ENCODE data around the gene STRN3.
"Not testable (repeated sequence)": the region's sequence is repeated elsewhere in the genome, so short reads cannot be mapped to it uniquely, and the experiment has no call there.

STRN3 gene

DNA sequence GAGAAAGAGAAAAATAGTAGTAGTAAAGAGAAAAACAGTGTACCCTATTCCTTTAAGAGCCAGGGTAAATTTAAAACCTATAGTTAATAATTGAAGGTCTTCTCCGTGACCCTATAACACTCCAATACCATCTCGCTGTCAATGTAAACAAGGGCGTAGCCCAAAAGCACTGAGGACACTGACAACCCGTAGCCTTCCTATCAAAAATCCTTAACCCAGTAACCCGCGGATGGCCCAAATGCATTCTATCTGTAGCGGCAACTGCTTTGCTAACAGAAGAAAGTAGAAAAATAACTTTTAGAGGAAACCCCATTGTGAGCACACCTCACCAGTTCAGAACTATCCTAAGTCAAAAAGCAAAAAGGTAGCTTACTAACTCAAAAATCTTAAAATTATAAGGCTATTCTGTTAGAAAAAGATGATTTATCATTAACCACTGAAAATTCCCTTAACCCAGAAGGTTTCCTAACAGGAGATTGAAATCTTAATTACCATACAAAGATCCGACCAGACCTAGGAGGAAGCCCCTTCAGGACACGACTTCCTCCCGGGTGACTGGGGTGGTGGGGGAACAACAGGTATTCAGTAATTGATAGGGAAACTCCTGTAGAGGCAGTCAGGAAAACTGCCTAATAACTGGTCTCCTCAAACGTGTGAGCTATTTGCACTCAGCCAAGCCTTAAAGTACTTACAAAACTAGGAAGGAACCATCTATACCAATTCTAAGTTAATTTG lies 58.6 kb downstream of the STRN3 start:
- DNase-seq = not testable (repeated sequence)

DNA sequence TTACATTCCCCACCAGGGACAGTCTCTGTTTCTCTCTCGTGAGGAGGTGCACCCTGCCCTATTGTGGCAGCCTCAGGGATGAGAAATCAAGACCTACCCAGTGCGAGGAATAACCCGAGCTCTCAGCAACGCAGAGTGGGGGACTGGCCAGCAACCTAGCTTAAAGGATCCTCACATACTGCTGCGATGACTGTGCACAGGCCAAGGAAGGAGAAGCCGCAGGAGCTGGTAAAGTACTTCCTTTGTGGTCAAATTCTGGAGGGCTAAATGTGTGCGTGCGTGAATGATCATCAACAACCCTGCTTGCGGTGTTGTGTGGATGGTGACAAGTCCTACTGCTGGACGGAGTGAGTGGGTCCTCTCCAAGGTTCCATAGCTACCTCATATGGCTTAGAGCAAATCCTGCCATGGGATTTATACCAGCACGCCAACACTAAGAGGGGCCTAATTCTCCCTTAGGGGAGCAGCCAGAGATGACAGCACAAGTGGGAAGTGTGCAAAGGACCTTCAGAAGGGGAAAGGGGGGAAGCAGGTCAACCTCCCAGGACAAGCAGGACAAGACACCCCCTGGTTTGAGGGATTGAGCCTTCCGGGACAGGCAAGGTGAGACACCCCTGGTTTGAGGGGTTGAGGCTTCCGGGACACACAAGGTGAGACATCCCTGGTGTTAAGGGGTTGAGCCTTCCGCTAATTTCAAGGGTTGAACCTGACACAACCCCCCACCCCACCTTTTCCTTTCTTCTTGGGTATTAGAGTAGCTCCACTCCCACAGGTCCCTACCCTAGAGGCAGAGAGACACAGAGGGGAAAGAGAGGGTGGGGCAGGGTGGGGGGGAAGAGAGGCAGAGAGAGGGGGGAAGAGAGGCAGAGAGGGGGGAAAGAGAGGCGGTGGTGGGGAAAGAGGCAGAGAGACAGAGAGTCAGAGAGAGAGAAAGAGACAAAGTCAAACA lies 59.5 kb downstream of the STRN3 start:
- no peak for DNase-seq

DNA sequence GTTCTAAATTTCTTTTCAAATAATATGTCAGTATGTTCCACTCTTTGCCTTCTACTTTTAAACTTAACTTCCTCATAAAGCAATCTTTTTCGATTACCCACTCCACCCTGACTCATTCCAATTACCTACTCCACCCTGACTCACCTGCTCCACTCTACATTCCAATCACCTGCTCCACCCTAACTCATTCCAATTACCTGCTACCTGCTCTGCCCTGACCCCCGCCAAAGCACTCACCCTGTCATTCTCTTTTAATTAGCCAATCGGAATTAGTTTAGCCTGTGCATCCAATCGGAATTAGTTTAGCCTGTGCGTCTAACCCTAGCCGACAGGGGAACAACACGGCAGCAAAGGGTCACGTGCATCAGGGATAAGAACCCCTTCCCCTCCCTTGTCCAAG lies 60.3 kb downstream of the STRN3 start:
- DNase-seq = not testable (repeated sequence)

DNA sequence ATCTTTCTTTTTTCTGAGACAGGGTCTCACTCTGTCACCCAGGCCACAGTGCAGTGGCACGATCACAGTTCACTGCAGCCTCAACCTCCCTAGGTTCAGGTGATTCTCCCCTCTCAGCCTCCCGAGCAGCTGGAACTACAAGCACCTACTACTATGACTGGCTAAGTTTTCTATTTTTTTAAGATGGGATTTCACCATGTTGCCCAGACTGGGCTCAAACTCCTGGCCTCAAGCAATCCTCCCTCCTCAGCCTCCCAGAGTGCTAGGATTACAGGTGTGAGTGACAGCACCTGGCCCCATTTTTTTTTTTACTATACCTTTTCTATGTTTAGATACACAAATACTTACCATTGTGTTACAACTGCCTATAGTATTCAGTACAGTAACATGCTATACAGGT lies 63.6 kb downstream of the STRN3 start:
- DNase-seq = not testable (repeated sequence)

DNA sequence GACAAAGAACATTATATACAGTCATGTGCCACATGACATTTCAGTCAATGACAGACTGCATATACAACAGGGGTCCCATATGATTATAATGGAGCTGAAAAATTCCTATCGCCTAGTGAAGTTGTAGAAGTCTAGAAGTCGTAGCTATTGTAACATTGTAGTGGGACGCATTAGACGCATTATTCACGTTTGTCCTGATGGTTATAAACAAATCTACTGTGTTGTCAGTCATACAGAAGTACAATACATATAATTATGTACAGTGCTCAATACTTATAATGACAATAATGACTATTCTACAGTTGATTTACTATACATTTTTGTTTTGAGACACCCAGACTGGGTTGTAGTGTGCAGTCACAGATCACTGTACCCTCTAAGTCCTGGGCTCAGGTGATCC lies 64.8 kb downstream of the STRN3 start:
- no peak for DNase-seq

DNA sequence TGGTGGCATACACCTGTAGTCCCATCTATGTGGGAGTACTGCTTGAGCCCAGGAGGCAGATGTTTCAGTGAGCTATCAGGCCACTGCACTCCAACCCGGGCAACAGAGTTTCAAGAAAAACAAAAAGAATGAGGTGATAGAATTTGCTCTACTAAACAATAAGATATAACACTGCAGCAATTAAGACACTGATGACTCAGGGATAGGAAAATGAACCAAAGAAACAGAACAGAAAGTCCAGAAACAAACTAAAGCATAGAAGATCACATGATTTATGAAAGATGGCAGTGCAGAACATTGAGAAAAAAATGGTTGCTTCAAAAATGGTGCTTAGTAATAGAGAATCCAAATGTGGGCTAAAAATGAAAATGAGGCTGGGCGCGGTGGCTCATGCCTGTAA lies 66.0 kb downstream of the STRN3 start:
- DNase-seq = no peak

DNA sequence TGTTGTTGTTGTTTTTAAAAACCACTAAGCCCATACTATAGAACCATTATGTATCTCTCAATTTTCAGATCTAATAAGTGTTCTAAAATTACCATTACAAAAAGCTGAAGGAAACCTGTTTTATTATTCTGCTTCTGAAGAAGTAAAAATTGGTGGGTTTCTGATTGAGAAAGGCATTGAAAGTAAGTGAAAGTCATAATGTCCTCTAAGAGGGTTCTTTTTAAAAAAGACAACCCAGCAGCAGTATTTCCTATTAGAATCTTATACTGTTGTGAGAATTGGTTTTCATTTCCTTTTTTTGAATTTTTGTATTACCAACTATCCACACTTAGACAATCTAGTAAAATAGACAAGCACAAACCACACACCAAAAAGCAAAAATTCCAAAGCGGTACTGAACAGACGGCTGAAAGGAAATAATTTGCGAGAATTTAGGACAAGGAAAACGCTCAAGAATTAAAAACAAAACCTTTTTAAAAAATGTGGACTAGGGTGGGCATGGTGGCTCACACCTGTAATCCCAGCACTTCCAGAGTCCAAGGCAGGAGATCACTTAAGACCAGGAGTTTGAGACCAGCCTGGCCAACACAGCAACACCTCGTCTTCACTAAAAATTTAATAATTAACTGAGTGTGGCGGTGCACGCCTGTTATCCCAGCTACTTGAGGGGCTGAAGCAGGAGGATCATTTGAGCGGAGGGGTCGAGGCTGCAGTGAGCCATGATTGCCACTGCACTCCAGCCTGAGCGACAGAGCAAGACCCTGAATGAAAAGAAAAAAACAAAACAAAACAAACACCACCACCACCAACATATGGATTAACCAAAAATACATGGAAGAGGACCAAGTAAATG lies 67.4 kb downstream of the STRN3 start:
- no peak for DNase-seq

DNA sequence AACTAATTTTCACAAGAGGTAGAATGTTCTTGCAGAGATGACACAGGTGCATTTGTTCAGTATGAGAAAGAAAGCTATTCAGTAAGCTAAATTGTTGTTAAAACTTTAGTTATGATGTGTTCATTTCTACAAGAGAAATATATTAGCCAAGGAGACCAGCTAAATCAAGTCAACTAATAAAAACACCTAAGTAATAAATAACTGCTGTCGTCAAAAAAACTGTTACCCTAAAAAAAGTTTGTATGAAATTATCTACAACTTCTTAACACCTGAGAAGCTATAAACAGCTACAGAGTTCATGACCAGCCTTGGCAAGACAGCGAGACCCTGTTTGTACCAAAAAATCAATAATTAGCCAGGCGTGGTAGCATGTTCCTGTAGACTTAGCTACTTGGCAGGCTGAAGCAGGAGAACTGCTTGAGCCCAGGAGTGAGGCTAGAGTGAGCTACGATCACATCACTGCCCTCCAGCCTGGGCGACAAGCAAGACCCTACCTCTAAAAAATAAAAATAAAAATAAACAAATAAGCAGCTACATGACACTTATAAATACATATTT lies 68.3 kb downstream of the STRN3 start:
- no peak for DNase-seq

DNA sequence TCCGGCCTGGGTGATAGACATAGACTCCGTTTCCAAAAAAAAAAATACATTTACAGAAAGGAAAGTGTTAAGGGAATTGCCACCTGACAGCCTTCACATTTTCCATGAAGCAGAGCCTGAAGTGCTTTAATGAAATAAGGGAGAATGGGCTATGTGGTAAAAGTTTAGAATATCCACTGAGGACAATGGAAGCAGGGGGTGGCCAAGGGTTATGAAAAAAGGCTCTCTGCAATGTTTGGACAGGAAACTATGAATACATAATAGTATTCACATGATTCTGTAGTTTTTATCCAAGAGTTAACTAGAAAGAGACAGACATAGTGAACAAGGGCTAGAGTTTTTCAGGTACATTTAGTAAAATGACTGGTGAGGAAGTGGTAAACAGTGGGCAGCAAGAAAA lies 76.5 kb downstream of the STRN3 start:
- no peak for DNase-seq

DNA sequence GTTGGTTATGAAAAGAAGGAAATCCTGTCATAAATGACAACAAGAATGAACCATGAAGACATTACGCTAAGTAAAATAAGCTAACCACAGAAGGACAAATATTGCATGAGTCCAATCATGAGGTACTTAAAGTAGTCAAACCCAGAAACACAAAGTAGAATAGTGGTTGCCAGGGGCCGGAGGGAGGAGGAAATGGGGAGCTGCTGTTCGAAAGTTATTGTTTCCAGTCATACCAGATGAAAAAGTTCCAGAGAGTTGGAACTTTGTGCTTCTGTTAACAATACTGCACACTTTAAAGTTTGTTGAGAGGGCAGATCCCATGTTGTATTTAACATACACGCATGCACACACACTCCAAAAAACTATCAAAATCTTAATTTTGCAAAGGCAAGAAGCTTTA lies 82.5 kb downstream of the STRN3 start:
- no peak for DNase-seq

DNA sequence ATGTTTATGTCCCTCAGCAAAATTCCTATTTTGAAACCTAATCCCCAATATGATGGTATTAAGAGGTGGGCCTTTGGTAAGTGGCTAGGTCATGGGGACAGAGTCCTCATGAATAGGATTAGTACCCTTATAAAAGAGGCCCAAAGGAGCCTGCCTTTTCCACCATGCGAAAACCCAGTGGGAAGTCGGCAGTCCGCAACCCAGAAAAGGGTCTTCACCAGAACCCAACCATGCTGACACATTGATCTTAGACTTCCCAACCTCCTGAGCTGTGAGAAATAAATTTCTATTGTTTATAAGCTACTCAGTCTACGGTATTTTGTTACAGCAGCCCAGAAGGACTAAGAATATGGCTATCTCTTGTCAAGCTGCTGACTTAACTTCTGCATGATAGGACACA lies 85.3 kb downstream of the STRN3 start:
- DNase-seq = no peak

DNA sequence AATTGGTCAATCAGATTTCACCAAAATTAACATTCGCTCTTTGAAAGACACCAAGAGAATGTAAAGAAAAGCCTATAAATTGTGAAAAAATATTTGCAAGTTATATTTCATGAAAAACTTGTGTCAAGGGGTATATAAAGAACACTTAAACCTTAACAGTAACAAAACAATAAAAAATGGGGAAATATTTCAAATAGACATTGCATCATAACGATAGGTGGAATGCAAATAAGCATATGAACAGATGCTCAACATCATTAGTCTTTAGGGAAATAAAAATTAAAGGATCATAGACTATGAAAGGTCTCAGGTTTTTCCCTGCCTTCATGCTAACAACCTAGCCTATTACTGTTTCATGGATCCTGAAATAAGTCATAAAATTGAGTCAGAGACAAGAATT lies 87.6 kb downstream of the STRN3 start:
- no peak for DNase-seq

DNA sequence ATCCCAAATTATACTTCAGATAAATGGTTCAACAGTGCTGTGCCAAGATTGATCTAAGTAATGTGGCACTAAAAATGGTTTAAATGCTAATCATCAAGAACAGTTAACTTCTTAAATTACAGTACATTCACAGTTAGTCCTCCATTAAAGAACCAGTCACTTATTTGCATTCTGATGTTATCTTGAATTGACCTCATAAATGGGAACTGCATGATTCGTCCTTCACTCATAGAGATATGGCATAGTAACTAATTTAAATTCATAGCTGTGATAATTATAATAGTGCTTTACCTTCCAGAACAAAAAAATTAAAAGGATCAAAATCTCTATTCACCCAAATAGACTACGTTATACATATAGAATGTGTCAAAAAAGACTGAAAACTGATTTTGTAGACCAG lies 90.7 kb downstream of the STRN3 start:
- no peak for DNase-seq

DNA sequence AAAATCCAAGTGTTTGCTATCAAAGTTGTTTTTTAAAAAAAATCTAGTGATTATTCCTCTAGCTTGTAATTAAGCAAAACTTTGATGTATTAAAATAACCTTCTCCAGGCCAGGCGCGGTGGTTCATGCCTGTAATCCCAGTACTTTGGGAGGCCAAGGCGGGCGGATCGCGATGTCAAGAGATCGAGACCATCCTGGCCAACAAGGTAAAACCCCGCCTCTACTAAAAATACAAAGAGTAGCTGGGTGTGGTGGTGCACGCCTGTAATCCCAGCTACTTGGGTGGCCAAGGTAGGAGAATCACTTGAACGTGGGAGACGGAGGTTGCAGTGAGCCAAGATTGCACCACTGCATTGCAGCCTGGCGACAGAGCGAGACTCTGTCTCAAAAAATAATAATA lies 92.2 kb downstream of the STRN3 start:
- DNase-seq = not testable (repeated sequence)

DNA sequence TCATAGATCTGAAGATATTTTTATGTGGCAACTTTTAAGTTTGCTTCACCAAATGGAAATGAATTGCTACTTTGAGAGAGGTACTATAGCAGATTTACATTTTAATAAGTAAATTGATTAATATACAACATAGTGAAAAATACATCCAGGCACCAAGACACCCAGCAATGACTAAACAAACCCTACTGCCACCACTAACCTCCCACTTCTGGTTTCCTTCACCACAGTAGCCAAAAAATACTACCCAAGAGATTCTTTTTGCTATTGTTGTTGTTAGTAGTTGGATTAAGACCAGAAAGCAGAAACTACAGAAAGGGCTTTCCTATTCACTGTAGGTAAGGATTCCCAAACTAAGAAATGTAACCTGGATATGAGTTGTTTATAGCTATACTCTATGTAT lies 97.7 kb downstream of the STRN3 start:
- no peak for DNase-seq

DNA sequence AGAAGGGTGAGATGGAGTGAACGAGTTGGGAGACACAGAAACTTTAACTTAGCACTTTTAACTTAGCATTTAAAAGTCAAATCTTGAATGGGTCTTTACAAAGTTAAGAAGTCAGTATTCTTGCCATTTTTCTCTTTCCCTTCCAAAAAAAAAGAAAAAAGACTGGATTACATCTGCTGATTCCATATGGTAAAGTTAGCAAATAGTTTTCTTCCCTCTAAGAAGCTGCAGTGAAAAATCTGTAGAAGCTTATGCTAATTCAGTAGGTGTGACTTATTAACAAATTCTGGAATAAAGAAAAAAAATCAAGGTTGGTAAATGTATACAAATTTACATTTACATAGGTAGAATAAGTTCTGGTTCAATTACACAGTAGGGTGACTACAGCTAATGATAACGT lies 100.9 kb downstream of the STRN3 start:
- DNase-seq = no peak

DNA sequence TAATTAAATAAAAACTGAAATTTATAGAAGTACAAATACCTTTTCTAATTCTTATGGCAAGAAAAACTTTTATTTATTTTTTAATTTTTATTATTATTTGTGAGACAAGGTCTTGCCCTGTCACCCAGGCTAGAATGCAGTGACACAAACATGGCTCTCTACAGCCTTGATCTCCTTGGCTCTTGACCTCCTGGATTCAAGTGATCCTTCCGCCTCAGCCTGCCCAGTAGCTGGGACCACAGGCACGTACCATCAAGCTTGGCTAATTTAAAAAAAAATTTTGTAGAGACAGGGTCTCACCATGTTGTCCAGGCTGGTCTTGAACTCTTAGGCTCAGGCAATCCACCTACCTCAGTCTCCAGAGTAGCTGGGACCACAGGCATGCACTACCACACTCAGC lies 104.4 kb downstream of the STRN3 start:
- no peak for DNase-seq

DNA sequence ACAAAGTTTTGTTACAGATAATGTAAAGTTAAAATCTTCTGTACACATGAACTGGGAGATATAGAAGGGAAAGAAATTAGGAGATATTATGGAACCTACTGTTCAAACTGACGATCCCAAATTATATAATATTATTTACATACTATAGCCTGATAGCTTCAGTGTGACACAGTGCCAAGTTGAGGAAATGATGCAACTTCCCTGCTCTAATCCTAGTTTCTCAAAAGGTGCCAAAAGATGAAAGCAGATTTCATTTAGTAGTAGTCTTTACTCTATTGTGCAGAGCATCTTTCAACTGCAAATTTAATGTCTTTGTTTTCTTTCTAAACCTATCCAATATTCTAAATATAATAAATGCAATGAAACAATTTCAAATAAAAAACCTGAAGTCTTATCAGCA lies 104.9 kb downstream of the STRN3 start:
- DNase-seq = no peak

DNA sequence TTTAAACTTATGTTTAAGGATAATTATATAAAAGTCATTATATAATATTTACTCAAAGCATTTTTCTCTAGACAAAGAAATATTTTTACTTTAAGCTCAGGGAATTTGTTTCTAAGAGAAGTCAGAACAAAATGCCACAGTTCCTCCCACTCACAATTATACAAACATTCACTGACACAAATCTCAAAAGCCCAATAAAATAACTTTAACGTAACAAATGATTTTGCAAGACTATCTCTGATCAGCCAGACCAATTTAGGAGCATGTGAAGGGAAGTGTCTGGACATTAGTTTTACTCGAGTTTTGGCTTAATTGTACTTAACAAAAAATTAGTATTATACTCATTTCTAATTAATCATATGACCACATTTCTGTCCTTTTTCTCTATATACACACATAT lies 110.6 kb downstream of the STRN3 start:
- no peak for DNase-seq

DNA sequence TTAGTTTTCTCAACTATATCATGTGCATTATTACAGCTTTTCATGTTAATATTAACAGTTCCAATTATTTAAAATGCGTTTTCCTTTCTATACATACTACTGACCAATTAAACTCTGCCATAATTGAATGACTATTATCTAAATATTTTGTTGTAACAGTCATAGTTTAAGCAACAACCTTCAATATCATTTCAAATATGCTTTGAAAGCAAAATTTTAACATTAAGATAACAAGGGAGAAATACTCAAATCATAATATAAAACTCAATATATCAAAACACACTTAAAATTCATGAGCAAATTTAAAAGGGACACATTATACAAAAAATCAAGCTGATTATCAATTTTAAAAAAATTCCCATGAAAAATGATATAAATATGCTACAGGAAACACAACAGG lies 111.4 kb downstream of the STRN3 start:
- DNase-seq = no peak

DNA sequence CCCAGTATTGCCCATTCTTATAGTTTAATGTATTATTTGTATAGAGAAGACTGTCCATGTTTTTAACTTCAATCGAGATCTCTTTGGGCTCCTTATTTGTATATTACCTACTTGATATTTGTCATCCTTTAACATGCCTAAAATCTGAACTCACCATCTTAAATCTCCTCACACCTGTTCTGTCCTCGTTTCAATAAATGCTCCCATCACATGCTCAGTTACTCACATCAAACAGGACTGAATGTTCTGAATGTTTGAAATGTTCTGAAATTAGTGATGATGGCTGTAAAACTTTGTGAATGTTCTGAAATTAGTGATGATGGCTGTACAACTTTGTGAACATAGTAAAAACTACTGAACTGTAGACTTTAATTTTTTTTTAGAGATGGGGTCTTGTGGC lies 117.4 kb downstream of the STRN3 start:
- no peak for DNase-seq

DNA sequence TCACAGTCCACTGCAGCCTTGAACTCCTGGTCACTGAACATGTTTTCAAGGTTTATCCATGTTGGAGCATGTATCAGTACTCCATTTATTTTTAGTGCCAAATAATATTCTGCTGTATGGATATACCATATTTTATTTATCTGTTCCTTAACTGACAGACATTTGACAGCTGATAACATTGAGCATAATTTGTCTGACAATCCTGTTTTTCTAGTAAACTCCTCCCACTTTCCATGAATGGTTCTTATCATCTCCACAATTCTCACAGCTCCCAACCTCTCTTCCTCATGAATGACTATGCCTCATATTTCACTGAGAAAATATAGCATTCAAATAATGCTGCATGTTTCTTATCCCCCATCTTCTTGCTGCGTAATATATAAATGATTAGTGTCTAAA lies 118.5 kb downstream of the STRN3 start:
- no peak for DNase-seq
